SK-N-SH (cell line): ENCODE results near the gene NFKB1. TPM values are rescaled to one million over a fixed set of nuclear protein-coding genes. Genes with fewer than 3 reads are reported as not detected.

Source experiments
- CTCF ChIA-PET: fragments of 300-600, 350-600 bp; formaldehyde crosslinking; extraction: SDS; loops from one replicate; lab custom pipeline; 2021; lab: Yijun Ruan, JAX
- POLR2A ChIA-PET: fragments of 350-600 bp; sonication (Branson Sonifier 250); formaldehyde crosslinking; extraction: SDS; loops from one replicate; lab custom pipeline; 2020; ENCODE audit warnings: antibody characterized with exemption, inconsistent platforms; lab: Yijun Ruan, JAX
- DNase-seq: peaks from one replicate; pipeline ENCODE4 v3.0.0; 2012
- H2AFZ ChIP-seq: fragments of 200-600 bp; sonication (generic); 2 replicates; pipeline ENCODE4 v1.8.1; 2016; ENCODE audit warnings: antibody characterized with exemption, mild to moderate bottlenecking, low read depth
- H3F3A ChIP-seq: fragments of 200-600 bp; sonication (generic); replicated peaks from 2 replicates; pipeline ENCODE3; 2016; ENCODE audit warnings: antibody characterized with exemption, mild to moderate bottlenecking; ENCODE audit not compliant: insufficient read depth
- H3K27ac ChIP-seq, 2 experiments: fragments of 200-500 bp in 1 of 2; fragments of 200-600 bp in 1 of 2; sonication (Bioruptor generic) in 1 of 2; sonication (generic), shearing (Covaris generic) in 1 of 2; 2 replicates each; pipeline versions ENCODE4 v1.5.1 to v1.6.1; 2014 to 2016; ENCODE audit warnings: low read depth in 2 of 2, inconsistent platforms in 1 of 2, low read length in 1 of 2, mild to moderate bottlenecking in 1 of 2, mixed read lengths in 1 of 2
- H3K27me3 ChIP-seq: fragments of 200-600 bp; sonication (generic), shearing (Covaris generic); 2 replicates; pipeline ENCODE4 v1.6.1; 2016; ENCODE audit warnings: mixed run types; ENCODE audit not compliant: insufficient read depth
- H3K36me3 ChIP-seq, 2 experiments: fragments of 200-500 bp in 1 of 2; fragments of 200-600 bp in 1 of 2; sonication (Bioruptor generic) in 1 of 2; sonication (generic) in 1 of 2; replicated peaks in 1 of 2; 2 replicates each; pipeline versions ENCODE3 to v1.5.1; 2014 to 2016; ENCODE audit warnings: low read length in 1 of 2, mild to moderate bottlenecking in 1 of 2; ENCODE audit not compliant: insufficient read depth in 2 of 2, control insufficient read depth in 1 of 2
- H3K4me1 ChIP-seq, 2 experiments: fragments of 200-500 bp in 1 of 2; fragments of 200-600 bp in 1 of 2; sonication (Bioruptor generic) in 1 of 2; sonication (generic), shearing (Covaris generic) in 1 of 2; 2 replicates each; pipeline versions ENCODE4 v1.5.1 to v1.6.1; 2014 to 2016; ENCODE audit warnings: low read depth in 1 of 2, low read length in 1 of 2, mixed run types in 1 of 2; ENCODE audit not compliant: insufficient read depth in 2 of 2, control insufficient read depth in 1 of 2
- H3K4me2 ChIP-seq: fragments of 200-600 bp; sonication (generic), shearing (Covaris generic); 2 replicates; pipeline ENCODE4 v1.6.1; 2017; ENCODE audit warnings: mixed run types
- H3K4me3 ChIP-seq, 2 experiments: fragments of 200-500 bp in 1 of 2; fragments of 200-600 bp in 1 of 2; sonication (Bioruptor generic) in 1 of 2; sonication (generic), shearing (Covaris generic) in 1 of 2; 2 replicates each; pipeline versions ENCODE4 v1.5.1 to v1.8.1; 2014 to 2016; ENCODE audit warnings: low read depth in 2 of 2, inconsistent platforms in 1 of 2, low read length in 1 of 2, mild to moderate bottlenecking in 1 of 2, mixed read lengths in 1 of 2, moderate library complexity in 1 of 2
- H3K79me2 ChIP-seq: fragments of 200-600 bp; sonication (generic); 2 replicates; pipeline ENCODE4 v1.8.1; 2017; ENCODE audit warnings: mild to moderate bottlenecking; ENCODE audit not compliant: insufficient read depth
- H3K9ac ChIP-seq: fragments of 200-600 bp; sonication (generic); 2 replicates; pipeline ENCODE4 v1.6.1; 2017; ENCODE audit warnings: mixed run types
- H3K9me2 ChIP-seq: fragments of 200-600 bp; sonication (generic); 2 replicates; pipeline ENCODE4 v1.6.1; 2017; ENCODE audit warnings: mixed run types
- H3K9me3 ChIP-seq: fragments of 200-600 bp; sonication (generic); 2 replicates; pipeline ENCODE4 v1.6.1; 2017; ENCODE audit warnings: mixed run types, mild to moderate bottlenecking, moderate library complexity
- H4K20me1 ChIP-seq: fragments of 200-600 bp; sonication (generic); 2 replicates; pipeline ENCODE4 v1.6.1; 2017; ENCODE audit warnings: mild to moderate bottlenecking, mixed run types; ENCODE audit not compliant: insufficient read depth
- EZH2phosphoT487 ChIP-seq: fragments of 200-600 bp; sonication (generic); IDR thresholded peaks from 2 replicates; pipeline ENCODE4 v1.6.1; 2017; ENCODE audit warnings: low read depth, mixed run types, mild to moderate bottlenecking, antibody characterized with exemption, moderate library complexity, borderline replicate concordance
- FOXM1 ChIP-seq: IDR thresholded peaks from 2 replicates; pipeline ENCODE4 v1.4.0; 2012; ENCODE audit warnings: low read depth, mild to moderate bottlenecking
- MEF2A ChIP-seq: IDR thresholded peaks from 2 replicates; pipeline ENCODE4 v1.4.0; 2012; ENCODE audit warnings: low read depth, borderline replicate concordance
- POLR2AphosphoS5 ChIP-seq: IDR thresholded peaks from 2 replicates; pipeline ENCODE4 v1.6.1; 2012; ENCODE audit warnings: low read depth, low read length
- RAD21 ChIP-seq: IDR thresholded peaks from 2 replicates; pipeline ENCODE4 v1.6.1; 2012; ENCODE audit warnings: mild to moderate bottlenecking, low read length
- SIN3A ChIP-seq: IDR thresholded peaks from 2 replicates; pipeline ENCODE4 v1.6.1; 2012; ENCODE audit warnings: low read depth, mild to moderate bottlenecking, low read length, moderate library complexity, borderline replicate concordance
- SMC3 ChIP-seq: IDR thresholded peaks from 2 replicates; pipeline ENCODE4 v1.6.1; 2012; ENCODE audit warnings: low read depth, low read length, improper control_type of control experiment
- TCF12 ChIP-seq: IDR thresholded peaks from 2 replicates; pipeline ENCODE4 v1.4.0; 2012
- WGBS: methylation state at CpG from one replicate; pipeline ENCODE4 v1.1.6; 2017; ENCODE audit warnings: low lambda C conversion rate; 5-methylcytosine and 5-hydroxymethylcytosine counted together
- polyA plus RNA-seq, 3 experiments: library from polyadenylated mRNA; depleted of rRNA; stranded (reverse); fragments of >200 nt; gene quantifications; 2 replicates each; pipeline ENCODE4 v1.2.3, GENCODE V29; 2012
- TF ChIP-seq, protein P1 (sequence below): fragments of 200-600 bp; sonication (generic); IDR thresholded peaks from 2 replicates; pipeline ENCODE4 v1.6.1; 2017; ENCODE audit warnings: antibody characterized with exemption, mild to moderate bottlenecking, moderate library complexity
- TF ChIP-seq, protein P2 (sequence below): IDR thresholded peaks from 2 replicates; pipeline ENCODE4 v1.4.0; 2012; ENCODE audit warnings: low read depth

NFKB1 gene
- polyA plus RNA-seq, 1 of the 3 experiments (the other 2 are of a cell fraction): 14.1 TPM

GRCh38 chr4:102610007-102610406 lies 108.8 kb downstream of the NFKB1 start:
- H3K4me3 ChIP-seq: no peak overlapping the region
- CTCF ChIA-PET: interaction anchor here (0.6 to 2.0 kb wide), 5 partner anchors 8 to 492 kb away, joined by 3 to 8 read pairs (median 3); no protein-coding TSS in a partner anchor
- H3K27me3 ChIP-seq: no peaks in the 10 kb centered on the region
- no peak overlapping the region for H3K4me2 ChIP-seq
- no peaks in the 10 kb centered on the region for H3K4me1 ChIP-seq
- no peak for DNase-seq
- H2AFZ ChIP-seq: no peak overlapping the region
- H3K9me3 ChIP-seq: no peaks in the 10 kb centered on the region
- POLR2A ChIA-PET: no interaction called here
- no peaks in the 10 kb centered on the region for H3K79me2 ChIP-seq
- no peaks in the 10 kb centered on the region for H4K20me1 ChIP-seq
- H3K9me2 ChIP-seq: no peaks in the 10 kb centered on the region
- no peaks in the 10 kb centered on the region for H3F3A ChIP-seq
- H3K36me3 ChIP-seq: peaks cover 40 to 85% of the 10 kb centered on the region in 2 experiments
- no peak overlapping the region for H3K9ac ChIP-seq
- H3K27ac ChIP-seq: no peak overlapping the region
- TF ChIP-seq SMC3 (peak; percentile 31), MEF2A (no peak), RAD21 (peak; percentile 44)
- TF ChIP-seq, protein P1, sequence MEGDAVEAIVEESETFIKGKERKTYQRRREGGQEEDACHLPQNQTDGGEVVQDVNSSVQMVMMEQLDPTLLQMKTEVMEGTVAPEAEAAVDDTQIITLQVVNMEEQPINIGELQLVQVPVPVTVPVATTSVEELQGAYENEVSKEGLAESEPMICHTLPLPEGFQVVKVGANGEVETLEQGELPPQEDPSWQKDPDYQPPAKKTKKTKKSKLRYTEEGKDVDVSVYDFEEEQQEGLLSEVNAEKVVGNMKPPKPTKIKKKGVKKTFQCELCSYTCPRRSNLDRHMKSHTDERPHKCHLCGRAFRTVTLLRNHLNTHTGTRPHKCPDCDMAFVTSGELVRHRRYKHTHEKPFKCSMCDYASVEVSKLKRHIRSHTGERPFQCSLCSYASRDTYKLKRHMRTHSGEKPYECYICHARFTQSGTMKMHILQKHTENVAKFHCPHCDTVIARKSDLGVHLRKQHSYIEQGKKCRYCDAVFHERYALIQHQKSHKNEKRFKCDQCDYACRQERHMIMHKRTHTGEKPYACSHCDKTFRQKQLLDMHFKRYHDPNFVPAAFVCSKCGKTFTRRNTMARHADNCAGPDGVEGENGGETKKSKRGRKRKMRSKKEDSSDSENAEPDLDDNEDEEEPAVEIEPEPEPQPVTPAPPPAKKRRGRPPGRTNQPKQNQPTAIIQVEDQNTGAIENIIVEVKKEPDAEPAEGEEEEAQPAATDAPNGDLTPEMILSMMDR: peak; percentile 49

GRCh38 chr4:102610476-102610875 lies 109.3 kb downstream of the NFKB1 start:
- Histone ChIP-seq H2AFZ (no peak overlapping the region), H3K36me3 (peaks cover 36 to 86% of the 10 kb centered on the region in 2 experiments), H3K9ac (no peak overlapping the region), H4K20me1 (no peaks in the 10 kb centered on the region), H3F3A (no peaks in the 10 kb centered on the region), H3K9me2 (no peaks in the 10 kb centered on the region), H3K4me1 (no peaks in the 10 kb centered on the region), H3K27me3 (no peaks in the 10 kb centered on the region), H3K9me3 (no peaks in the 10 kb centered on the region), H3K4me2 (no peak overlapping the region), H3K4me3 (no peak overlapping the region), H3K27ac (no peak overlapping the region), H3K79me2 (no peaks in the 10 kb centered on the region)
- DNase-seq: no peak
- ChIA-PET POLR2A (interaction anchor here (0.6 kb wide), 1 partner anchor 229 kb away, joined by 3 read pairs; no protein-coding TSS in a partner anchor), CTCF (interaction anchor here (1.0 to 2.0 kb wide), 3 partner anchors 10 to 492 kb away, joined by 3 to 8 read pairs (median 3); no protein-coding TSS in a partner anchor)
- 92% methylated on average over 3 of the region's 3 CpGs for WGBS
- TF ChIP-seq, protein P2, sequence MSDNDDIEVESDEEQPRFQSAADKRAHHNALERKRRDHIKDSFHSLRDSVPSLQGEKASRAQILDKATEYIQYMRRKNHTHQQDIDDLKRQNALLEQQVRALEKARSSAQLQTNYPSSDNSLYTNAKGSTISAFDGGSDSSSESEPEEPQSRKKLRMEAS: no peak
- TF ChIP-seq FOXM1 (no peak), RAD21 (no peak), SIN3A (no peak), EZH2phosphoT487 (no peak), POLR2AphosphoS5 (no peak), TCF12 (no peak)
- TF ChIP-seq, protein P1: no peak
